IMR-90 (cell line): Measurements from ENCODE around the gene NEK5.

Source experiments
- BHLHE40 ChIP-seq: fragments of 150-350 bp; IDR thresholded peaks from 2 replicates; pipeline ENCODE4 v1.6.1; 2016; ENCODE audit warnings: mild to moderate bottlenecking, low read depth, low read length
- CHD1 ChIP-seq: IDR thresholded peaks from 2 replicates; pipeline ENCODE4 v1.6.1; 2012; ENCODE audit warnings: low read depth, low read length, improper control_type of control experiment
- CTCF ChIP-seq: conservative IDR thresholded peaks from 2 replicates; pipeline ENCODE4 v1.5.1; 2012; ENCODE audit warnings: mild to moderate bottlenecking, low read depth, low read length, improper control_type of control experiment
- FOS ChIP-seq: fragments of 150-350 bp; IDR thresholded peaks from 2 replicates; pipeline ENCODE4 v1.6.1; 2016; ENCODE audit warnings: low read depth, low read length
- MAZ ChIP-seq: IDR thresholded peaks from 2 replicates; pipeline ENCODE4 v1.6.1; 2012; ENCODE audit warnings: low read depth, mild to moderate bottlenecking, low read length, improper control_type of control experiment, moderate library complexity, borderline replicate concordance
- MXI1 ChIP-seq: IDR thresholded peaks from 2 replicates; pipeline ENCODE4 v1.6.1; 2012; ENCODE audit warnings: low read depth, mild to moderate bottlenecking, low read length, moderate library complexity, borderline replicate concordance
- NFE2L2 ChIP-seq: fragments of 150-350 bp; IDR thresholded peaks from 2 replicates; pipeline ENCODE4 v1.6.1; 2016; ENCODE audit warnings: low read depth, mild to moderate bottlenecking, low read length
- POLR2A ChIP-seq: IDR thresholded peaks from 2 replicates; pipeline ENCODE4 v1.6.1; 2012; ENCODE audit warnings: mild to moderate bottlenecking, low read depth, low read length
- RAD21 ChIP-seq: IDR thresholded peaks from 2 replicates; pipeline ENCODE4 v1.6.1; 2012; ENCODE audit warnings: low read length, improper control_type of control experiment
- RCOR1 ChIP-seq: IDR thresholded peaks from 2 replicates; pipeline ENCODE4 v1.6.1; 2012; ENCODE audit warnings: mild to moderate bottlenecking, low read length, improper control_type of control experiment; ENCODE audit not compliant: insufficient replicate concordance
- RFX5 ChIP-seq: IDR thresholded peaks from 2 replicates; pipeline ENCODE4 v1.8.0; 2012; ENCODE audit warnings: low read depth, mild to moderate bottlenecking, low read length, moderate library complexity
- SMC3 ChIP-seq: fragments of 150-350 bp; IDR thresholded peaks from 2 replicates; pipeline ENCODE4 v1.6.1; 2016; ENCODE audit warnings: low read depth, mild to moderate bottlenecking, antibody characterized with exemption, low read length, moderate library complexity
- USF2 ChIP-seq: fragments of 150-350 bp; IDR thresholded peaks from 2 replicates; pipeline ENCODE4 v1.6.1; 2017; ENCODE audit warnings: mild to moderate bottlenecking, antibody characterized with exemption, low read length, low read depth

- no peak for TF ChIP-seq MXI1
- TF ChIP-seq POLR2A = no peak
- no peak for TF ChIP-seq CTCF
- no peak for TF ChIP-seq BHLHE40
- TF ChIP-seq SMC3 = no peak
- no peak for TF ChIP-seq NFE2L2
- TF ChIP-seq USF2 = no peak
- no peak for TF ChIP-seq FOS
- no peak for TF ChIP-seq RCOR1
- TF ChIP-seq RFX5 = no peak
- no peak for TF ChIP-seq CHD1
- TF ChIP-seq RAD21 = no peak
- no peak for TF ChIP-seq MAZ
Measured at GRCh38 chr13:51996641-51997040, 132.2 kb downstream of the NEK5 start.
